Effector memory CD8-positive, alpha-beta T cell (primary cell): ENCODE results near the gene GBX2.

Experiments
- ATAC-seq: fragments of 150-1000 bp; cut with Tn5 transposase; replicated peaks from 2 replicates; pipeline ENCODE4 v1.10.0; 2021; ENCODE audit warnings: mild to moderate bottlenecking, moderate library complexity
- DNase-seq, 3 experiments: peaks; one replicate each; pipeline ENCODE4 v3.0.0; 2021
- H3K27ac Mint-ChIP-seq, 2 donors: one replicate each; pipeline ENCODE4 v1.8.0; 2022; ENCODE audit warnings: mild to moderate bottlenecking in 2 of 2, mixed read lengths in 2 of 2, moderate library complexity in 2 of 2
- H3K27me3 Mint-ChIP-seq, 2 donors: one replicate each; pipeline ENCODE4 v1.8.0; 2022; ENCODE audit warnings: mixed read lengths in 2 of 2
- H3K36me3 Mint-ChIP-seq: one replicate; pipeline ENCODE4 v1.8.0; 2022; ENCODE audit warnings: mild to moderate bottlenecking, moderate library complexity, mixed read lengths; ENCODE audit not compliant: insufficient read depth
- H3K4me1 Mint-ChIP-seq, 2 donors: one replicate each; pipeline ENCODE4 v1.8.0; 2022; ENCODE audit warnings: low read depth in 2 of 2, mixed read lengths in 2 of 2
- H3K4me3 Mint-ChIP-seq, 2 donors: one replicate each; pipeline ENCODE4 v1.8.0; 2022; ENCODE audit warnings: mild to moderate bottlenecking in 2 of 2, mixed read lengths in 2 of 2, moderate library complexity in 2 of 2
- H3K9me3 Mint-ChIP-seq, 2 donors: one replicate each; pipeline ENCODE4 v1.8.0; 2022; ENCODE audit warnings: mixed read lengths in 2 of 2
- total RNA-seq, 9 experiments: gene quantifications; one replicate each; lab custom pipeline; 2026; lab: John Stamatoyannopoulos, UW

The GBX2 gene
- 0 to 0.24 (median 0) reads per million in 9 experiments for total RNA-seq

DNA sequence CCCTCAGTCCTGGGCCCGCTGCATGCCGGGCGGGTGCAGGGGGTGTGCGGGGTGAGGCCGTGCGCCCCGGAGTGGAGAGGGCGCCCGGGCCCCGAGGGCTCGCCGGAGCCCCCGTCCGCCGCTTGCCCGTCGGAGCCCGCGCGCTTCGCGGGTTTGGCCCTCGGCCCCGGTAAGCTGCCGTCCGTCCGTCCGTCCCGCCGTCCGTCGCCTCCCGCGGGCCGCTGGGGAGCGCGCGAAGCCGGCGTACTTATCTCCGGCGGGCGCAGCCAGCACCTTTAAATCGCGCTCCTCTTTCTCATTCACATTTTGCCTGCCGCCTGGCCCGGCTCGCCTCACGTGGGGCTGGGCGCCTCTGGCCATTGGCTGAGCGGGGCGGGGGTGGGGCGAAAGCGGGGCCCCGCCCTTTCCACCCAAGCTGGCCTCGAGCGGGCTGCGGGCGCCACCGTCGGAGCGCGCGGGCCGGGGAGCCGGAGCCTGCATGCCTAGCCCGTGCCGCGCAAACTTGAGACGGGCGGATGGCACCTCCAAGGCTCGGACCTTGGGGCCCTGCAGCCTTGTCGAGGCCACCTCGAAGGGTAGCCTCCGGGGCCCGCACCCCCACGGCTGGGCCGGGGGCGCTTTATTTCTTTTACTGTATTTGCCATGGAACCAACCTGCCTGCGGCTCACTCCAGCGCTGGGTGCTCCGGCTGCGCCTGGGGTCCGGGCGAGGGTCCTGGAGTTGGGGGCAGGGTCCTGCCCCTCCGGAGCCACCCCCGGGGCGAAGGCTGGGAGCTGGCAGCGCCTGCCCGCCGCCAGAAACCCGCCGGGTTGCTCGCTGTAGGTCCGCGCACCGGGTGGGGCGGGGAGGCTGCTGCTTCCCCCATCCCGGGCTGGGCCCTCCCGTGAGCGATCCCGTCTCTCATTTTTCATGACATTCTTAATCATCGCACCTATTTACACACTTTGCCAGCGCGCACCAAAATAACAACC, at the start of gene GBX2:
Gene GBX2 (minus strand): TSS at position 277 of the 971 bp plus-strand sequence. CDS start 415 bp downstream, outside the sequence.
- Mint-ChIP-seq H3K27me3 (peaks cover 42 to 74% of the 10 kb centered on the region in 2 donors), H3K27ac (no peak within 1 kb of the TSS), H3K4me1 (peaks cover 4 to 21% of the 10 kb centered on the region in 2 donors), H3K36me3 (peaks cover 6% of the 10 kb centered on the region), H3K4me3 (no peak within 1 kb of the TSS), H3K9me3 (no peaks in the 10 kb centered on the region)
- ATAC-seq (no peak), DNase-seq (no peak)

DNA sequence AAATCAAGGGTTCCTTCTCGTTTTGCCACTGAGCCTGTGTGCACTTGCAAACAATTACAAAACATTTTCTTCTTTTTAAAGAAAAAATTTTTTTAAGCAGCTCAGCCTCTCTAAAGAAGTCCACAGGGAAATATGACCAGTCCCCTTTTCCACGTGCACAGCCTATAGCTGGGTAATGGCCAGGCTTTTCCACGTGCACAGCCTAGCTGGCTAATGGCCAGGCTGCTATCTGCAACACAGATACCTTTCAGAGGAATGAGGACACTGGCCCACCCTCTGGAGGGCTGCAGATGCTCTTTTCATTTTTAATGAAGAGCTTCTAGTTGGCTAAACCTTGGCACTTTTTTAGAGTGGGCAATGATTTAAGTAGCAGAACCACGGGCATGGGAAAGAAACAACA, 49.7 kb upstream of the GBX2 start:
- no peaks in the 10 kb centered on the region for H3K9me3 Mint-ChIP-seq
- H3K4me3 Mint-ChIP-seq, result no peak overlapping the region
- H3K36me3 Mint-ChIP-seq, result no peaks in the 10 kb centered on the region
- H3K27ac Mint-ChIP-seq, result no peak overlapping the region
- ATAC-seq (no peak), DNase-seq (no peak)
- H3K27me3 Mint-ChIP-seq, result peaks cover 45 to 82% of the 10 kb centered on the region in 2 donors
- no peaks in the 10 kb centered on the region for H3K4me1 Mint-ChIP-seq

DNA sequence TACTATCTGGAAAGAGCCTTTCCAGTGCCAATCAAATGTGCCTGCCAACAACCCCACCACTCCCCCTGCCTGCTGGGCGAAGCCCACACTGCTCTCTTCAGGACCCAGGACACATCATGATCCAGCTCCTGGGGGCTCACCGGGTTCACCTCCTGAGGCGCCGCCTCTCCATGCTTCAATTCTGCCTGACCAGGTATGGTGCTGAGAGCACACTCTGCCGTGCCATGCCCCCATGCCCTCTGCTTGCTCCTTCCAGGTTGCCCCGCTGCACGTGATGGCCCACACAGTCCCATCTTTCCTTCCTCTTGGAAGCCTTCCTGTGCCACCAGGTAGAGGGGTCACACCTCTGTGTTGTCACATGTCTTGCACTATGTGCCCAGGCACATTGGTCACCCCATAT, 48.5 kb upstream of the GBX2 start:
- Mint-ChIP-seq H3K9me3 (no peaks in the 10 kb centered on the region), H3K4me1 (no peaks in the 10 kb centered on the region), H3K27me3 (peaks cover 37 to 71% of the 10 kb centered on the region in 2 donors), H3K27ac (no peak overlapping the region), H3K36me3 (no peaks in the 10 kb centered on the region), H3K4me3 (no peak overlapping the region)
- ATAC-seq, result no peak
- no peak for DNase-seq

DNA sequence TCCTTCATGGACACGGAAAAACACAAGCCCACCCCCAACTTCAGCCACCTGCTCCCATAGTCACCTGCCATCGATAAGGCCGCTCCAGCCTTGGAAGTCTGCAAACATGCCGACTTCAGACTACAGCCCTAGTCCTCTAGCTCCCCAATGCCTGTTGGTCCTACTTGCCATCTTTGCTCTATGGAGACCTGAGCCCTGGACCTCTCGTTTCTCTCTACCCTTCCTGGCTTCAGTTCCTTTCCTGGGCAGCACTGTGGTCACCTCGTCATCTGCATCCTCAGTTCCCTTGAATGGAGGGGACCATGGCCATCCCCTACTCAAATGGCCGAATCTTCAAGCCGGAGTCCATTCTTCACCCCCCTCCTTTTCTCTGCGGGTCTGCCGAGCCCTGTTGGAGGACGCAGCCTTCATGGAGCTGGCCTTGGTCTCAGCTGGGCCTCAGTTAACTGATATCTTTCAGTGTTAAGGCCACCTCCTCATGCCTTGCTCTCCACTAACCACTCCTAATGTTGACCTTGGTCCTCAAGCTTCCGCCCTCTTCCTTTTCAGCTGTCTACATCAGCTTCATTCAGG, 47.7 kb upstream of the GBX2 start:
- DNase-seq (no peak), ATAC-seq (no peak)
- Mint-ChIP-seq H3K36me3 (no peaks in the 10 kb centered on the region), H3K27ac (no peak overlapping the region), H3K4me1 (no peaks in the 10 kb centered on the region), H3K27me3 (peaks cover 33 to 72% of the 10 kb centered on the region in 2 donors), H3K4me3 (no peak overlapping the region), H3K9me3 (no peaks in the 10 kb centered on the region)

GRCh38 chr2:236215196-236215595, 47.0 kb upstream of the GBX2 start:
- Mint-ChIP-seq H3K9me3 (no peaks in the 10 kb centered on the region), H3K4me3 (no peak overlapping the region), H3K36me3 (no peaks in the 10 kb centered on the region), H3K27ac (no peak overlapping the region), H3K27me3 (peaks cover 38 to 72% of the 10 kb centered on the region in 2 donors), H3K4me1 (no peaks in the 10 kb centered on the region)
- ATAC-seq, result no peak
- DNase-seq, result no peak

GRCh38 chr2:236214376-236214995, 46.3 kb upstream of the GBX2 start:
- H3K4me3 Mint-ChIP-seq, result no peak overlapping the region
- H3K27ac Mint-ChIP-seq, result no peak overlapping the region
- DNase-seq (no peak), ATAC-seq (no peak)
- H3K36me3 Mint-ChIP-seq, result no peaks in the 10 kb centered on the region
- H3K9me3 Mint-ChIP-seq, result no peaks in the 10 kb centered on the region
- no peaks in the 10 kb centered on the region for H3K4me1 Mint-ChIP-seq
- peaks cover 45 to 73% of the 10 kb centered on the region in 2 donors for H3K27me3 Mint-ChIP-seq

- Mint-ChIP-seq H3K36me3 (no peaks in the 10 kb centered on the region), H3K4me1 (no peaks in the 10 kb centered on the region), H3K4me3 (no peak overlapping the region), H3K27me3 (peaks cover 38 to 73% of the 10 kb centered on the region in 2 donors), H3K27ac (no peak overlapping the region), H3K9me3 (peaks cover 0 to 2% of the 10 kb centered on the region in 2 donors)
- DNase-seq (no peak), ATAC-seq (no peak)
Measured at GRCh38 chr2:236211296-236211695, 43.1 kb upstream of the GBX2 start.

GRCh38 chr2:236210536-236210935, 42.4 kb upstream of the GBX2 start:
- no peaks in the 10 kb centered on the region for H3K4me1 Mint-ChIP-seq
- peaks cover 0 to 2% of the 10 kb centered on the region in 2 donors for H3K9me3 Mint-ChIP-seq
- H3K27ac Mint-ChIP-seq, result no peak overlapping the region
- no peaks in the 10 kb centered on the region for H3K36me3 Mint-ChIP-seq
- DNase-seq, result no peak
- no peak for ATAC-seq
- peaks cover 35 to 66% of the 10 kb centered on the region in 2 donors for H3K27me3 Mint-ChIP-seq
- H3K4me3 Mint-ChIP-seq, result no peak overlapping the region

GRCh38 chr2:236209996-236210395, 41.8 kb upstream of the GBX2 start:
- ATAC-seq, result no peak
- Mint-ChIP-seq H3K4me3 (no peak overlapping the region), H3K36me3 (no peaks in the 10 kb centered on the region), H3K27ac (no peak overlapping the region), H3K27me3 (peaks cover 33 to 60% of the 10 kb centered on the region in 2 donors), H3K4me1 (no peaks in the 10 kb centered on the region), H3K9me3 (peaks cover 0 to 2% of the 10 kb centered on the region in 2 donors)
- no peak for DNase-seq

GRCh38 chr2:236209535-236209934, 41.3 kb upstream of the GBX2 start:
- Mint-ChIP-seq H3K27ac (no peak overlapping the region), H3K36me3 (no peaks in the 10 kb centered on the region), H3K4me3 (no peak overlapping the region), H3K4me1 (no peaks in the 10 kb centered on the region), H3K9me3 (peaks cover 0 to 2% of the 10 kb centered on the region in 2 donors), H3K27me3 (peaks cover 33 to 57% of the 10 kb centered on the region in 2 donors)
- ATAC-seq, result no peak
- no peak for DNase-seq

- peaks cover 0 to 2% of the 10 kb centered on the region in 2 donors for H3K9me3 Mint-ChIP-seq
- H3K27me3 Mint-ChIP-seq, result peaks cover 26 to 49% of the 10 kb centered on the region in 2 donors
- no peak for DNase-seq
- no peaks in the 10 kb centered on the region for H3K36me3 Mint-ChIP-seq
- no peak overlapping the region for H3K4me3 Mint-ChIP-seq
- ATAC-seq, result no peak
- no peaks in the 10 kb centered on the region for H3K4me1 Mint-ChIP-seq
- H3K27ac Mint-ChIP-seq, result no peak overlapping the region
Measured at GRCh38 chr2:236208019-236208926, 40.1 kb upstream of the GBX2 start.

- Mint-ChIP-seq H3K4me1 (no peaks in the 10 kb centered on the region), H3K27ac (no peak overlapping the region), H3K4me3 (no peak overlapping the region), H3K36me3 (no peaks in the 10 kb centered on the region), H3K9me3 (peaks cover 0 to 2% of the 10 kb centered on the region in 2 donors), H3K27me3 (peaks cover 25 to 45% of the 10 kb centered on the region in 2 donors)
- no peak for DNase-seq
- no peak for ATAC-seq
Measured at GRCh38 chr2:236207472-236207871, 39.3 kb upstream of the GBX2 start.
